ENCODE results near the gene DIP2C. TPM values are rescaled to one million over a fixed set of nuclear protein-coding genes. Genes with fewer than 3 reads are reported as not detected.

Gene DIP2C
- polyA plus RNA-seq, 3 donors, result 0.11 TPM; not detected in 2

GRCh38 chr10:484925-485661 lies 204.4 kb downstream of the DIP2C start:
- 63% methylated on average over 26 of the region's 31 CpGs for WGBS (ENCODE audit: insufficient coverage)
- Histone ChIP-seq H3K4me3 (replicated peaks in 1 of 3; ENCODE audit: low read depth in 2 of 3, low read length in 3 of 3) (peak overlapping the region; percentile 36 to 80 (median 50)), H4K20me1 (ENCODE audit: insufficient read depth, low read length) (no peaks in the 10 kb centered on the region), H3K27ac (ENCODE audit: low read depth in 1 of 2, low read length in 2 of 2) (peak overlapping the region in 1 of 2 donors; percentile 58), H3K79me2 (ENCODE audit: insufficient read depth, low read length) (no peaks in the 10 kb centered on the region), H3K9ac (ENCODE audit: insufficient read depth, low read length, poor library complexity, severe bottlenecking) (peak overlapping the region; percentile 71), H2AFZ (ENCODE audit: insufficient read depth, low read depth, low read length, poor library complexity, severe bottlenecking) (peak overlapping the region; percentile 68), H3K9me3 (replicated peaks in 1 of 2; ENCODE audit: control insufficient read depth in 1 of 2, insufficient read depth in 1 of 2, low read length in 2 of 2) (no peaks in the 10 kb centered on the region), H3K4me1 (ENCODE audit: control insufficient read depth in 1 of 2, insufficient read depth in 2 of 2, low read length in 2 of 2) (no peaks in the 10 kb centered on the region), H3K36me3 (replicated peaks in 1 of 2; ENCODE audit: control insufficient read depth in 1 of 2, insufficient read depth in 2 of 2, low read length in 2 of 2) (no peaks in the 10 kb centered on the region), H3K4me2 (replicated peaks; ENCODE audit: extremely low read depth, low read length, poor library complexity, severe bottlenecking) (peak overlapping the region; percentile 72), H3K27me3 (ENCODE audit: control insufficient read depth in 2 of 2, insufficient read depth in 2 of 2, low read length in 2 of 2) (no peaks in the 10 kb centered on the region)
- peak overlapping the region in 3 of 7 donors; percentile 63 to 69 (median 64) for H3K27ac Mint-ChIP-seq
- H3K9me3 Mint-ChIP-seq, result peaks cover 0 to 2% (median 0%) of the 10 kb centered on the region in 7 donors
- no peaks in the 10 kb centered on the region for H3K36me3 Mint-ChIP-seq
- no peak for DNase-seq
- TF ChIP-seq, protein P1, sequence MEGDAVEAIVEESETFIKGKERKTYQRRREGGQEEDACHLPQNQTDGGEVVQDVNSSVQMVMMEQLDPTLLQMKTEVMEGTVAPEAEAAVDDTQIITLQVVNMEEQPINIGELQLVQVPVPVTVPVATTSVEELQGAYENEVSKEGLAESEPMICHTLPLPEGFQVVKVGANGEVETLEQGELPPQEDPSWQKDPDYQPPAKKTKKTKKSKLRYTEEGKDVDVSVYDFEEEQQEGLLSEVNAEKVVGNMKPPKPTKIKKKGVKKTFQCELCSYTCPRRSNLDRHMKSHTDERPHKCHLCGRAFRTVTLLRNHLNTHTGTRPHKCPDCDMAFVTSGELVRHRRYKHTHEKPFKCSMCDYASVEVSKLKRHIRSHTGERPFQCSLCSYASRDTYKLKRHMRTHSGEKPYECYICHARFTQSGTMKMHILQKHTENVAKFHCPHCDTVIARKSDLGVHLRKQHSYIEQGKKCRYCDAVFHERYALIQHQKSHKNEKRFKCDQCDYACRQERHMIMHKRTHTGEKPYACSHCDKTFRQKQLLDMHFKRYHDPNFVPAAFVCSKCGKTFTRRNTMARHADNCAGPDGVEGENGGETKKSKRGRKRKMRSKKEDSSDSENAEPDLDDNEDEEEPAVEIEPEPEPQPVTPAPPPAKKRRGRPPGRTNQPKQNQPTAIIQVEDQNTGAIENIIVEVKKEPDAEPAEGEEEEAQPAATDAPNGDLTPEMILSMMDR (IDR thresholded peaks at IDR 0.05), result no peak
- peaks cover 9 to 11% (median 11%) of the 10 kb centered on the region in 3 donors for H3K27me3 Mint-ChIP-seq (ENCODE audit: low read depth in 3 of 3)
- intact Hi-C loops (cut with micrococcal nuclease), result no loop called here
- peak overlapping the region; percentile 85 to 94 for H3K4me3 Mint-ChIP-seq
- peaks cover 11% of the 10 kb centered on the region for H3K4me1 Mint-ChIP-seq

DNA sequence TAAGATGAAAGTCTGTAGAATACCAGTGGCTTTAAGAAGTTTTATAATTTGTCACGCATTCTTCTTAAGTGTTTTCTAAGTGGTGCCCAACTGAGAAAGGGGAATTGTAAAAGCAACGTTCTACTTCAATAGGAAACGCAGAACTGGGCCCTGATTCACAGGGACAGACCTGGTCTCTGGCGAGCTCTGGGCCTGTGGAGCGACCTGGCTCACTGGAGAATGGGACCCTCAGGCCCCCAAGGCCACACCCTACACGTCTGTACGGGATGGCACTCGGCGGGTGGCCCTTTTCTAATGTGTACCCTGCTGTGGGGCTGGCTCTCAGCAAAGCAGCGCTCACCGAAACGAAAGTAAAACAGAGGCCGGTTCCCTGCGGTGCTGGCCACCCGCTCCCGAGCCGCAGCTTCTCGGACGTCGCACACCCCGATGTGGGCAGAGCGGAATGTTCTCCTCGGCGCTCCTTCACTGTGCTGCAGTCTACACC lies 205.0 kb downstream of the DIP2C start:
- H3K4me2 ChIP-seq (replicated peaks; ENCODE audit: extremely low read depth, low read length, poor library complexity, severe bottlenecking), result peak overlapping the region; percentile 72
- no peaks in the 10 kb centered on the region for H3K36me3 ChIP-seq (replicated peaks in 1 of 2; ENCODE audit: control insufficient read depth in 1 of 2, insufficient read depth in 2 of 2, low read length in 2 of 2)
- no peaks in the 10 kb centered on the region for H3K79me2 ChIP-seq (ENCODE audit: insufficient read depth, low read length)
- peaks cover 0 to 2% (median 0%) of the 10 kb centered on the region in 7 donors for H3K9me3 Mint-ChIP-seq
- intact Hi-C loops (cut with micrococcal nuclease), result no loop called here
- no peaks in the 10 kb centered on the region for H3K27me3 ChIP-seq (ENCODE audit: control insufficient read depth in 2 of 2, insufficient read depth in 2 of 2, low read length in 2 of 2)
- H2AFZ ChIP-seq (ENCODE audit: insufficient read depth, low read depth, low read length, poor library complexity, severe bottlenecking), result peak overlapping the region; percentile 68
- peak overlapping the region; percentile 71 for H3K9ac ChIP-seq (ENCODE audit: insufficient read depth, low read length, poor library complexity, severe bottlenecking)
- peak overlapping the region; percentile 85 to 94 for H3K4me3 Mint-ChIP-seq
- no peaks in the 10 kb centered on the region for H3K9me3 ChIP-seq (replicated peaks in 1 of 2; ENCODE audit: control insufficient read depth in 1 of 2, insufficient read depth in 1 of 2, low read length in 2 of 2)
- peak overlapping the region in 5 of 7 donors; percentile 9 to 69 (median 56) for H3K27ac Mint-ChIP-seq
- TF ChIP-seq, protein P1 (IDR thresholded peaks at IDR 0.05), result no peak
- H3K4me1 Mint-ChIP-seq, result peaks cover 11% of the 10 kb centered on the region
- peak in 1 of 3 donors; percentile 5 for DNase-seq
- no peaks in the 10 kb centered on the region for H3K4me1 ChIP-seq (ENCODE audit: control insufficient read depth in 1 of 2, insufficient read depth in 2 of 2, low read length in 2 of 2)
- H3K27me3 Mint-ChIP-seq (ENCODE audit: low read depth in 3 of 3), result peaks cover 9 to 11% (median 11%) of the 10 kb centered on the region in 3 donors
- no peaks in the 10 kb centered on the region for H3K36me3 Mint-ChIP-seq
- no peaks in the 10 kb centered on the region for H4K20me1 ChIP-seq (ENCODE audit: insufficient read depth, low read length)
- H3K27ac ChIP-seq (ENCODE audit: low read depth in 1 of 2, low read length in 2 of 2), result peak overlapping the region in 1 of 2 donors; percentile 58
- H3K4me3 ChIP-seq (replicated peaks in 1 of 3; ENCODE audit: low read depth in 2 of 3, low read length in 3 of 3), result peak overlapping the region; percentile 36 to 80 (median 50)
- 58% methylated on average over 23 of the region's 24 CpGs for WGBS (ENCODE audit: insufficient coverage)

Data from CD14-positive monocyte (primary cell).